Measurements from ENCODE around the gene MYO9B. TPM values are rescaled to one million over a fixed set of nuclear protein-coding genes. Genes with fewer than 3 reads are reported as not detected.

Gene MYO9B
- total RNA-seq, 1 experiment from 2014 or later, result 94.3 TPM

DNA sequence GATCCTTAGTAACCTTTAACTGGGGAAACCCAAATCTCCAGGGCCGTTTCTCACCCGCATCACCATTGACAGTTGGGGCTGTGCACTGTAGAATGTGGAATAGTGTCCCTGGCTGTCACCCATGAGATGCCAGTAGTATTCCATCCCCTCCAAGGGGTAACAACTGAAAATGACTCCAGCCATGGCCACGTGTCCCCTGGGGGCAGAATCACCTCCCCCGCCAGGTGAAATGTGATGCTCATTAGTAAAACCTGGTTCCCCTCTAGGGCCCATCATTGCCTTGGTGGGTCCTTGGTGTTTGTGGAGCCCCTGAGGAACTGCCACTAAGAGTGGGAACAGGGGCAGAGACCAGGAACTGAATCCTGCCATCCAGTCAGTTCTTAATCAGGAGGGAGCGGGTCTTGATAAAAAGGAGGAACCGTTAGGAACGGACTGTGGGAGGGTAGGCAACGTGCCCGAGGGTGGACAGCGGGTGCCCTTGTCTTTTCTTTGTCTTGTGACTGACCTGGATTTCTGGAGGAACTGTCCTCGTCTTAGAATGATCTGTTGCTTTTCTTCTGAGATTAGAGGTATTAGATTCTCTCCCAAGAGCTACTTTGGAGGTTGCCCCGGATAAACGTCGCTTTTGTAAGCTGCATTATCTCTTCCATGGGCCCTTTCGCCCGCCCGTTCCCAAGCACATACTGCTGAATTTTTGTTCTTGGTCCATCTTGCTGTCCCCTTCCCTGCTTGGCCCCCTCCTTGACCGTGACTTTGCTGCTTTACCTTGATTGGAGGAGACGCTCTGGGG lies 3.5 kb downstream of the MYO9B start:
- no peak overlapping the region for H3K4me3 Mint-ChIP-seq
- DNase-seq (ENCODE audit: low spot score) (no peak), ATAC-seq (no peak)
- H3K4me1 Mint-ChIP-seq, result peaks cover 50% of the 10 kb centered on the region
- ChIA-PET CTCF (no interaction called here), POLR2A (interaction anchor here (0.5 kb wide), 1 partner anchor 120 kb away, joined by 3 read pairs; no protein-coding TSS in a partner anchor)
- TF ChIP-seq ZBTB21 (CRISPR knock-in tag; IDR thresholded peaks at IDR 0.05; ENCODE audit: borderline replicate concordance) (no peak), JAZF1 (CRISPR knock-in tag; IDR thresholded peaks at IDR 0.05) (no peak), MYBL2 (CRISPR knock-in tag; IDR thresholded peaks at IDR 0.05) (no peak), RORB (CRISPR knock-in tag; IDR thresholded peaks at IDR 0.05) (no peak), ZNF416 (CRISPR knock-in tag; IDR thresholded peaks at IDR 0.05) (no peak), CREM (CRISPR knock-in tag; IDR thresholded peaks at IDR 0.05) (no peak)
- TF ChIP-seq, protein P1, sequence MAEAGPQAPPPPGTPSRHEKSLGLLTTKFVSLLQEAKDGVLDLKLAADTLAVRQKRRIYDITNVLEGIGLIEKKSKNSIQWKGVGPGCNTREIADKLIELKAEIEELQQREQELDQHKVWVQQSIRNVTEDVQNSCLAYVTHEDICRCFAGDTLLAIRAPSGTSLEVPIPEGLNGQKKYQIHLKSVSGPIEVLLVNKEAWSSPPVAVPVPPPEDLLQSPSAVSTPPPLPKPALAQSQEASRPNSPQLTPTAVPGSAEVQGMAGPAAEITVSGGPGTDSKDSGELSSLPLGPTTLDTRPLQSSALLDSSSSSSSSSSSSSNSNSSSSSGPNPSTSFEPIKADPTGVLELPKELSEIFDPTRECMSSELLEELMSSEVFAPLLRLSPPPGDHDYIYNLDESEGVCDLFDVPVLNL (CRISPR knock-in tag; IDR thresholded peaks at IDR 0.05; ENCODE audit: borderline replicate concordance, low read depth), result no peak
- TF ChIP-seq, protein P2, sequence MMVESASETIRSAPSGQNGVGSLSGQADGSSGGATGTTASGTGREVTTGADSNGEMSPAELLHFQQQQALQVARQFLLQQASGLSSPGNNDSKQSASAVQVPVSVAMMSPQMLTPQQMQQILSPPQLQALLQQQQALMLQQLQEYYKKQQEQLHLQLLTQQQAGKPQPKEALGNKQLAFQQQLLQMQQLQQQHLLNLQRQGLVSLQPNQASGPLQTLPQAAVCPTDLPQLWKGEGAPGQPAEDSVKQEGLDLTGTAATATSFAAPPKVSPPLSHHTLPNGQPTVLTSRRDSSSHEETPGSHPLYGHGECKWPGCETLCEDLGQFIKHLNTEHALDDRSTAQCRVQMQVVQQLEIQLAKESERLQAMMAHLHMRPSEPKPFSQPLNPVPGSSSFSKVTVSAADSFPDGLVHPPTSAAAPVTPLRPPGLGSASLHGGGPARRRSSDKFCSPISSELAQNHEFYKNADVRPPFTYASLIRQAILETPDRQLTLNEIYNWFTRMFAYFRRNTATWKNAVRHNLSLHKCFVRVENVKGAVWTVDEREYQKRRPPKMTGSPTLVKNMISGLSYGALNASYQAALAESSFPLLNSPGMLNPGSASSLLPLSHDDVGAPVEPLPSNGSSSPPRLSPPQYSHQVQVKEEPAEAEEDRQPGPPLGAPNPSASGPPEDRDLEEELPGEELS (CRISPR knock-in tag; IDR thresholded peaks at IDR 0.05), result no peak
- TF ChIP-seq, protein P3, sequence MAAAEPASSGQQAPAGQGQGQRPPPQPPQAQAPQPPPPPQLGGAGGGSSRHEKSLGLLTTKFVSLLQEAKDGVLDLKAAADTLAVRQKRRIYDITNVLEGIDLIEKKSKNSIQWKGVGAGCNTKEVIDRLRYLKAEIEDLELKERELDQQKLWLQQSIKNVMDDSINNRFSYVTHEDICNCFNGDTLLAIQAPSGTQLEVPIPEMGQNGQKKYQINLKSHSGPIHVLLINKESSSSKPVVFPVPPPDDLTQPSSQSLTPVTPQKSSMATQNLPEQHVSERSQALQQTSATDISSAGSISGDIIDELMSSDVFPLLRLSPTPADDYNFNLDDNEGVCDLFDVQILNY (CRISPR knock-in tag; IDR thresholded peaks at IDR 0.05), result no peak
- TF ChIP-seq, protein P4, sequence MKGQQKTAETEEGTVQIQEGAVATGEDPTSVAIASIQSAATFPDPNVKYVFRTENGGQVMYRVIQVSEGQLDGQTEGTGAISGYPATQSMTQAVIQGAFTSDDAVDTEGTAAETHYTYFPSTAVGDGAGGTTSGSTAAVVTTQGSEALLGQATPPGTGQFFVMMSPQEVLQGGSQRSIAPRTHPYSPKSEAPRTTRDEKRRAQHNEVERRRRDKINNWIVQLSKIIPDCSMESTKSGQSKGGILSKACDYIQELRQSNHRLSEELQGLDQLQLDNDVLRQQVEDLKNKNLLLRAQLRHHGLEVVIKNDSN (CRISPR knock-in tag; IDR thresholded peaks at IDR 0.05), result no peak
- TF ChIP-seq, protein P5, sequence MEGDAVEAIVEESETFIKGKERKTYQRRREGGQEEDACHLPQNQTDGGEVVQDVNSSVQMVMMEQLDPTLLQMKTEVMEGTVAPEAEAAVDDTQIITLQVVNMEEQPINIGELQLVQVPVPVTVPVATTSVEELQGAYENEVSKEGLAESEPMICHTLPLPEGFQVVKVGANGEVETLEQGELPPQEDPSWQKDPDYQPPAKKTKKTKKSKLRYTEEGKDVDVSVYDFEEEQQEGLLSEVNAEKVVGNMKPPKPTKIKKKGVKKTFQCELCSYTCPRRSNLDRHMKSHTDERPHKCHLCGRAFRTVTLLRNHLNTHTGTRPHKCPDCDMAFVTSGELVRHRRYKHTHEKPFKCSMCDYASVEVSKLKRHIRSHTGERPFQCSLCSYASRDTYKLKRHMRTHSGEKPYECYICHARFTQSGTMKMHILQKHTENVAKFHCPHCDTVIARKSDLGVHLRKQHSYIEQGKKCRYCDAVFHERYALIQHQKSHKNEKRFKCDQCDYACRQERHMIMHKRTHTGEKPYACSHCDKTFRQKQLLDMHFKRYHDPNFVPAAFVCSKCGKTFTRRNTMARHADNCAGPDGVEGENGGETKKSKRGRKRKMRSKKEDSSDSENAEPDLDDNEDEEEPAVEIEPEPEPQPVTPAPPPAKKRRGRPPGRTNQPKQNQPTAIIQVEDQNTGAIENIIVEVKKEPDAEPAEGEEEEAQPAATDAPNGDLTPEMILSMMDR (IDR thresholded peaks at IDR 0.05), result no peak
- TF ChIP-seq, protein P6, sequence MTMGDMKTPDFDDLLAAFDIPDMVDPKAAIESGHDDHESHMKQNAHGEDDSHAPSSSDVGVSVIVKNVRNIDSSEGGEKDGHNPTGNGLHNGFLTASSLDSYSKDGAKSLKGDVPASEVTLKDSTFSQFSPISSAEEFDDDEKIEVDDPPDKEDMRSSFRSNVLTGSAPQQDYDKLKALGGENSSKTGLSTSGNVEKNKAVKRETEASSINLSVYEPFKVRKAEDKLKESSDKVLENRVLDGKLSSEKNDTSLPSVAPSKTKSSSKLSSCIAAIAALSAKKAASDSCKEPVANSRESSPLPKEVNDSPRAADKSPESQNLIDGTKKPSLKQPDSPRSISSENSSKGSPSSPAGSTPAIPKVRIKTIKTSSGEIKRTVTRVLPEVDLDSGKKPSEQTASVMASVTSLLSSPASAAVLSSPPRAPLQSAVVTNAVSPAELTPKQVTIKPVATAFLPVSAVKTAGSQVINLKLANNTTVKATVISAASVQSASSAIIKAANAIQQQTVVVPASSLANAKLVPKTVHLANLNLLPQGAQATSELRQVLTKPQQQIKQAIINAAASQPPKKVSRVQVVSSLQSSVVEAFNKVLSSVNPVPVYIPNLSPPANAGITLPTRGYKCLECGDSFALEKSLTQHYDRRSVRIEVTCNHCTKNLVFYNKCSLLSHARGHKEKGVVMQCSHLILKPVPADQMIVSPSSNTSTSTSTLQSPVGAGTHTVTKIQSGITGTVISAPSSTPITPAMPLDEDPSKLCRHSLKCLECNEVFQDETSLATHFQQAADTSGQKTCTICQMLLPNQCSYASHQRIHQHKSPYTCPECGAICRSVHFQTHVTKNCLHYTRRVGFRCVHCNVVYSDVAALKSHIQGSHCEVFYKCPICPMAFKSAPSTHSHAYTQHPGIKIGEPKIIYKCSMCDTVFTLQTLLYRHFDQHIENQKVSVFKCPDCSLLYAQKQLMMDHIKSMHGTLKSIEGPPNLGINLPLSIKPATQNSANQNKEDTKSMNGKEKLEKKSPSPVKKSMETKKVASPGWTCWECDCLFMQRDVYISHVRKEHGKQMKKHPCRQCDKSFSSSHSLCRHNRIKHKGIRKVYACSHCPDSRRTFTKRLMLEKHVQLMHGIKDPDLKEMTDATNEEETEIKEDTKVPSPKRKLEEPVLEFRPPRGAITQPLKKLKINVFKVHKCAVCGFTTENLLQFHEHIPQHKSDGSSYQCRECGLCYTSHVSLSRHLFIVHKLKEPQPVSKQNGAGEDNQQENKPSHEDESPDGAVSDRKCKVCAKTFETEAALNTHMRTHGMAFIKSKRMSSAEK (CRISPR knock-in tag; IDR thresholded peaks at IDR 0.05; ENCODE audit: borderline replicate concordance), result no peak
- TF ChIP-seq, protein P7, sequence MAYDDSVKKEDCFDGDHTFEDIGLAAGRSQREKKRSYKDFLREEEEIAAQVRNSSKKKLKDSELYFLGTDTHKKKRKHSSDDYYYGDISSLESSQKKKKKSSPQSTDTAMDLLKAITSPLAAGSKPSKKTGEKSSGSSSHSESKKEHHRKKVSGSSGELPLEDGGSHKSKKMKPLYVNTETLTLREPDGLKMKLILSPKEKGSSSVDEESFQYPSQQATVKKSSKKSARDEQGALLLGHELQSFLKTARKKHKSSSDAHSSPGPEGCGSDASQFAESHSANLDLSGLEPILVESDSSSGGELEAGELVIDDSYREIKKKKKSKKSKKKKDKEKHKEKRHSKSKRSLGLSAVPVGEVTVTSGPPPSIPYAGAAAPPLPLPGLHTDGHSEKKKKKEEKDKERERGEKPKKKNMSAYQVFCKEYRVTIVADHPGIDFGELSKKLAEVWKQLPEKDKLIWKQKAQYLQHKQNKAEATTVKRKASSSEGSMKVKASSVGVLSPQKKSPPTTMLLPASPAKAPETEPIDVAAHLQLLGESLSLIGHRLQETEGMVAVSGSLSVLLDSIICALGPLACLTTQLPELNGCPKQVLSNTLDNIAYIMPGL (CRISPR knock-in tag; IDR thresholded peaks at IDR 0.05), result no peak
- TF ChIP-seq, protein P8, sequence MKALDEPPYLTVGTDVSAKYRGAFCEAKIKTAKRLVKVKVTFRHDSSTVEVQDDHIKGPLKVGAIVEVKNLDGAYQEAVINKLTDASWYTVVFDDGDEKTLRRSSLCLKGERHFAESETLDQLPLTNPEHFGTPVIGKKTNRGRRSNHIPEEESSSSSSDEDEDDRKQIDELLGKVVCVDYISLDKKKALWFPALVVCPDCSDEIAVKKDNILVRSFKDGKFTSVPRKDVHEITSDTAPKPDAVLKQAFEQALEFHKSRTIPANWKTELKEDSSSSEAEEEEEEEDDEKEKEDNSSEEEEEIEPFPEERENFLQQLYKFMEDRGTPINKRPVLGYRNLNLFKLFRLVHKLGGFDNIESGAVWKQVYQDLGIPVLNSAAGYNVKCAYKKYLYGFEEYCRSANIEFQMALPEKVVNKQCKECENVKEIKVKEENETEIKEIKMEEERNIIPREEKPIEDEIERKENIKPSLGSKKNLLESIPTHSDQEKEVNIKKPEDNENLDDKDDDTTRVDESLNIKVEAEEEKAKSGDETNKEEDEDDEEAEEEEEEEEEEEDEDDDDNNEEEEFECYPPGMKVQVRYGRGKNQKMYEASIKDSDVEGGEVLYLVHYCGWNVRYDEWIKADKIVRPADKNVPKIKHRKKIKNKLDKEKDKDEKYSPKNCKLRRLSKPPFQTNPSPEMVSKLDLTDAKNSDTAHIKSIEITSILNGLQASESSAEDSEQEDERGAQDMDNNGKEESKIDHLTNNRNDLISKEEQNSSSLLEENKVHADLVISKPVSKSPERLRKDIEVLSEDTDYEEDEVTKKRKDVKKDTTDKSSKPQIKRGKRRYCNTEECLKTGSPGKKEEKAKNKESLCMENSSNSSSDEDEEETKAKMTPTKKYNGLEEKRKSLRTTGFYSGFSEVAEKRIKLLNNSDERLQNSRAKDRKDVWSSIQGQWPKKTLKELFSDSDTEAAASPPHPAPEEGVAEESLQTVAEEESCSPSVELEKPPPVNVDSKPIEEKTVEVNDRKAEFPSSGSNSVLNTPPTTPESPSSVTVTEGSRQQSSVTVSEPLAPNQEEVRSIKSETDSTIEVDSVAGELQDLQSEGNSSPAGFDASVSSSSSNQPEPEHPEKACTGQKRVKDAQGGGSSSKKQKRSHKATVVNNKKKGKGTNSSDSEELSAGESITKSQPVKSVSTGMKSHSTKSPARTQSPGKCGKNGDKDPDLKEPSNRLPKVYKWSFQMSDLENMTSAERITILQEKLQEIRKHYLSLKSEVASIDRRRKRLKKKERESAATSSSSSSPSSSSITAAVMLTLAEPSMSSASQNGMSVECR (CRISPR knock-in tag; IDR thresholded peaks at IDR 0.05; ENCODE audit: borderline replicate concordance), result no peak
- H3K27me3 Mint-ChIP-seq (ENCODE audit: low read depth), result peaks cover 2% of the 10 kb centered on the region; the same call in 1 of the 2 replicates
- no peaks in the 10 kb centered on the region for H3K36me3 Mint-ChIP-seq
- H3K27ac Mint-ChIP-seq, result peak overlapping the region; percentile 49; the same call in 1 of the 2 replicates
- H3K9me3 Mint-ChIP-seq, result no peaks in the 10 kb centered on the region
